ENCODE data around the gene NCAPG2.

The NCAPG2 gene

GRCh38 chr7:158620839-158621441 lies 83.7 kb downstream of the NCAPG2 start:
- H3K9me3 Mint-ChIP-seq (ENCODE audit: low read depth), result no peaks in the 10 kb centered on the region
- no peaks in the 10 kb centered on the region for H3K4me1 Mint-ChIP-seq (ENCODE audit: low read depth)
- H3K27ac Mint-ChIP-seq, result no peak overlapping the region
- H3K4me3 Mint-ChIP-seq, result no peak overlapping the region
- H3K27me3 Mint-ChIP-seq, result no peaks in the 10 kb centered on the region
- peaks cover 5% of the 10 kb centered on the region for H3K36me3 Mint-ChIP-seq

- no peaks in the 10 kb centered on the region for H3K4me1 Mint-ChIP-seq (ENCODE audit: low read depth)
These were observed 84.2 kb downstream of the NCAPG2 start for GRCh38 chr7:158620418-158620817.

GRCh38 chr7:158618745-158619140 lies 85.9 kb downstream of the NCAPG2 start:
- Mint-ChIP-seq H3K4me3 (no peak overlapping the region), H3K36me3 (peaks cover 5% of the 10 kb centered on the region), H3K9me3 (ENCODE audit: low read depth) (no peaks in the 10 kb centered on the region), H3K27me3 (no peaks in the 10 kb centered on the region), H3K4me1 (ENCODE audit: low read depth) (no peaks in the 10 kb centered on the region), H3K27ac (no peak overlapping the region)

More at GRCh38 chr7:158620418-158620817, 84.2 kb downstream of the NCAPG2 start:
- no peak overlapping the region for H3K27ac Mint-ChIP-seq
- no peak overlapping the region for H3K4me3 Mint-ChIP-seq
- peaks cover 5% of the 10 kb centered on the region for H3K36me3 Mint-ChIP-seq
- no peaks in the 10 kb centered on the region for H3K27me3 Mint-ChIP-seq
- H3K9me3 Mint-ChIP-seq (ENCODE audit: low read depth), result no peaks in the 10 kb centered on the region

GRCh38 chr7:158617737-158618128 lies 86.9 kb downstream of the NCAPG2 start:
- Mint-ChIP-seq H3K27ac (no peak overlapping the region), H3K4me3 (no peak overlapping the region), H3K9me3 (ENCODE audit: low read depth) (no peaks in the 10 kb centered on the region), H3K36me3 (peaks cover 5% of the 10 kb centered on the region), H3K4me1 (ENCODE audit: low read depth) (no peaks in the 10 kb centered on the region), H3K27me3 (no peaks in the 10 kb centered on the region)

- no peak overlapping the region for H3K4me3 Mint-ChIP-seq
These were observed 88.6 kb downstream of the NCAPG2 start for GRCh38 chr7:158616050-158616449.

GRCh38 chr7:158614700-158615099 lies 89.9 kb downstream of the NCAPG2 start:
- peaks cover 5% of the 10 kb centered on the region for H3K36me3 Mint-ChIP-seq
- no peak overlapping the region for H3K27ac Mint-ChIP-seq
- no peak overlapping the region for H3K4me3 Mint-ChIP-seq
- H3K4me1 Mint-ChIP-seq (ENCODE audit: low read depth), result peaks cover 4% of the 10 kb centered on the region
- H3K9me3 Mint-ChIP-seq (ENCODE audit: low read depth), result no peaks in the 10 kb centered on the region
- no peaks in the 10 kb centered on the region for H3K27me3 Mint-ChIP-seq

More at GRCh38 chr7:158616050-158616449, 88.6 kb downstream of the NCAPG2 start:
- Mint-ChIP-seq H3K27me3 (no peaks in the 10 kb centered on the region), H3K9me3 (ENCODE audit: low read depth) (no peaks in the 10 kb centered on the region), H3K36me3 (peaks cover 5% of the 10 kb centered on the region), H3K4me1 (ENCODE audit: low read depth) (peaks cover 4% of the 10 kb centered on the region), H3K27ac (no peak overlapping the region)

- H3K27ac Mint-ChIP-seq, result no peak overlapping the region
- H3K27me3 Mint-ChIP-seq, result no peaks in the 10 kb centered on the region
- H3K4me1 Mint-ChIP-seq (ENCODE audit: low read depth), result peaks cover 4% of the 10 kb centered on the region
- no peaks in the 10 kb centered on the region for H3K9me3 Mint-ChIP-seq (ENCODE audit: low read depth)
- H3K4me3 Mint-ChIP-seq, result no peak overlapping the region
- H3K36me3 Mint-ChIP-seq, result peaks cover under 1% of the 10 kb centered on the region
These were observed 91.1 kb downstream of the NCAPG2 start for GRCh38 chr7:158613481-158613880.

GRCh38 chr7:158612546-158612945 lies 92.1 kb downstream of the NCAPG2 start:
- Mint-ChIP-seq H3K27ac (no peak overlapping the region), H3K27me3 (no peaks in the 10 kb centered on the region), H3K4me3 (no peak overlapping the region), H3K36me3 (no peaks in the 10 kb centered on the region), H3K4me1 (ENCODE audit: low read depth) (peaks cover 4% of the 10 kb centered on the region), H3K9me3 (ENCODE audit: low read depth) (no peaks in the 10 kb centered on the region)

- H3K36me3 Mint-ChIP-seq, result no peaks in the 10 kb centered on the region
- no peaks in the 10 kb centered on the region for H3K27me3 Mint-ChIP-seq
- H3K4me1 Mint-ChIP-seq (ENCODE audit: low read depth), result peaks cover 4% of the 10 kb centered on the region
- H3K9me3 Mint-ChIP-seq (ENCODE audit: low read depth), result no peaks in the 10 kb centered on the region
- H3K4me3 Mint-ChIP-seq, result no peak overlapping the region
- H3K27ac Mint-ChIP-seq, result no peak overlapping the region
These were observed 93.1 kb downstream of the NCAPG2 start for GRCh38 chr7:158611541-158611940.

GRCh38 chr7:158609313-158609974 lies 95.2 kb downstream of the NCAPG2 start:
- Mint-ChIP-seq H3K27me3 (no peaks in the 10 kb centered on the region), H3K36me3 (no peaks in the 10 kb centered on the region), H3K4me3 (no peak overlapping the region), H3K9me3 (ENCODE audit: low read depth) (no peaks in the 10 kb centered on the region), H3K4me1 (ENCODE audit: low read depth) (peaks cover 4% of the 10 kb centered on the region), H3K27ac (no peak overlapping the region)

- Mint-ChIP-seq H3K9me3 (ENCODE audit: low read depth) (no peaks in the 10 kb centered on the region), H3K27ac (no peak overlapping the region), H3K4me3 (no peak overlapping the region), H3K27me3 (no peaks in the 10 kb centered on the region), H3K4me1 (ENCODE audit: low read depth) (peaks cover 4% of the 10 kb centered on the region), H3K36me3 (no peaks in the 10 kb centered on the region)
These were observed 97.0 kb downstream of the NCAPG2 start for GRCh38 chr7:158607563-158607962.

- no peaks in the 10 kb centered on the region for H3K36me3 Mint-ChIP-seq
- H3K27ac Mint-ChIP-seq, result no peak overlapping the region
- peaks cover 4% of the 10 kb centered on the region for H3K4me1 Mint-ChIP-seq (ENCODE audit: low read depth)
- no peaks in the 10 kb centered on the region for H3K27me3 Mint-ChIP-seq
- no peaks in the 10 kb centered on the region for H3K9me3 Mint-ChIP-seq (ENCODE audit: low read depth)
- H3K4me3 Mint-ChIP-seq, result no peak overlapping the region
These were observed 97.8 kb downstream of the NCAPG2 start for GRCh38 chr7:158606671-158607424.

GRCh38 chr7:158606129-158606528 lies 98.5 kb downstream of the NCAPG2 start:
- Mint-ChIP-seq H3K36me3 (no peaks in the 10 kb centered on the region), H3K4me3 (no peak overlapping the region), H3K27ac (no peak overlapping the region), H3K9me3 (ENCODE audit: low read depth) (no peaks in the 10 kb centered on the region), H3K27me3 (no peaks in the 10 kb centered on the region), H3K4me1 (ENCODE audit: low read depth) (no peaks in the 10 kb centered on the region)

GRCh38 chr7:158603773-158604755 lies 100.5 kb downstream of the NCAPG2 start:
- no peaks in the 10 kb centered on the region for H3K27me3 Mint-ChIP-seq
- H3K27ac Mint-ChIP-seq, result no peak overlapping the region
- H3K4me3 Mint-ChIP-seq, result no peak overlapping the region

More at GRCh38 chr7:158603773-158604755, 100.5 kb downstream of the NCAPG2 start:
- H3K36me3 Mint-ChIP-seq, result no peaks in the 10 kb centered on the region
- no peaks in the 10 kb centered on the region for H3K9me3 Mint-ChIP-seq (ENCODE audit: low read depth)
- no peaks in the 10 kb centered on the region for H3K4me1 Mint-ChIP-seq (ENCODE audit: low read depth)
